ENCODE measurements around the gene TSHZ2. TPM values are rescaled to one million over a fixed set of nuclear protein-coding genes. Genes with fewer than 3 reads are reported as not detected.
"Not testable (repeated sequence)": the region's sequence is repeated elsewhere in the genome, so short reads cannot be mapped to it uniquely, and the experiment has no call there.

The TSHZ2 gene
- total RNA-seq, 1 experiment from 2014 or later = 0.07 TPM

DNA sequence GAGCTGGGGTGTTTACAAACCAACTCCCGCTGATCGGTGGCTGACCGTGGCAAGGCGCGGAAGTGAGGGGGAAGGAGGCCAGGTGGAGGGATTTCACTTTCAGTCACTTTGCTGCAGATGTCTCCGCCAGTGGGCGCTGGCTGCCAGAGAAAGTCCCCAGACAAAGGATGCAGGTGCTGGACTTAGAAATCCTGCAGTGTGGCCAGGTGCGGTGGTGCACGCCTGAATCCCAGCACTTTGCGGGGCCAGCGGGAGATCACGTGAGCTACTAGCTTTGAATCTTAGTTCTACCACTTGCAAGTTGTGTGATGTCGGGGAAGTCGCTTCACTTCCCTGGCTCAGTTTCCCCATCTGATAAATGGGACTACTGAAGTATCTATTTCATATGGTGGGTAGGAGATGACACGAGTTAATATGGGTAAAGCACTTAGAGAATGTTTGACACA lies 441.1 kb downstream of the TSHZ2 start:
- no peak overlapping the region for H2BK15ac ChIP-seq (ENCODE audit: low read depth, low read length)
- H4K8ac ChIP-seq (replicated peaks; ENCODE audit: insufficient read length, low read depth, low read length) = no peak overlapping the region
- H3K27me3 Mint-ChIP-seq (ENCODE audit: low read depth) = no peaks in the 10 kb centered on the region; the same call in 1 of the 2 replicates
- H2AFZ ChIP-seq (ENCODE audit: low read length) = no peak overlapping the region
- H3K79me1 ChIP-seq (ENCODE audit: insufficient read depth, low read depth, low read length, poor library complexity, severe bottlenecking) = no peaks in the 10 kb centered on the region
- no peaks in the 10 kb centered on the region for H3K9me3 ChIP-seq (ENCODE audit: control insufficient read depth, low read depth, low read length)
- peak overlapping the region; percentile 49 to 62 for H3K4me3 Mint-ChIP-seq
- no CpG with 5 or more reads among the region's 15 CpGs for WGBS (ENCODE audit: extremely low coverage, insufficient read length, low lambda C conversion rate)
- H3K36me3 Mint-ChIP-seq (ENCODE audit: insufficient read depth in 1 of 3, low read depth in 3 of 3) = no peaks in the 10 kb centered on the region
- H2BK20ac ChIP-seq (ENCODE audit: low read depth, low read length, poor library complexity, severe bottlenecking) = no peak overlapping the region
- no peak overlapping the region for H3T11ph ChIP-seq (ENCODE audit: low read length)
- H2AK5ac ChIP-seq (ENCODE audit: insufficient read length, low read length) = no peak overlapping the region
- no peak overlapping the region for H4K5ac ChIP-seq (ENCODE audit: insufficient read length, low read depth, low read length)
- no peak overlapping the region for H3K23ac ChIP-seq (ENCODE audit: insufficient read length, low read depth, low read length)
- H3K27ac Mint-ChIP-seq = peak overlapping the region in 2 of 3 experiments; percentile 85 to 88; a peak in 6 of 7 replicates
- H4K20me1 ChIP-seq (ENCODE audit: control insufficient read depth, insufficient read depth, insufficient read length) = no peaks in the 10 kb centered on the region
- no peak overlapping the region for H2BK12ac ChIP-seq (ENCODE audit: insufficient read length, low read depth, low read length)
- H3K23me2 ChIP-seq (ENCODE audit: insufficient read length, low read depth, low read length, poor library complexity, severe bottlenecking) = peaks cover 4% of the 10 kb centered on the region
- DNase-seq = peak; percentile 94
- no peak overlapping the region for H2BK5ac ChIP-seq (ENCODE audit: insufficient read length, low read length)
- no peak overlapping the region for H2BK120ac ChIP-seq (ENCODE audit: low read depth, low read length, poor library complexity, severe bottlenecking)
- peak overlapping the region; percentile 34; the same call in 1 of the 2 replicates for H3K14ac ChIP-seq (ENCODE audit: insufficient read depth, low read length)
- H4K91ac ChIP-seq (ENCODE audit: insufficient read length, low read depth, low read length) = no peak overlapping the region
- TF ChIP-seq, protein P1, sequence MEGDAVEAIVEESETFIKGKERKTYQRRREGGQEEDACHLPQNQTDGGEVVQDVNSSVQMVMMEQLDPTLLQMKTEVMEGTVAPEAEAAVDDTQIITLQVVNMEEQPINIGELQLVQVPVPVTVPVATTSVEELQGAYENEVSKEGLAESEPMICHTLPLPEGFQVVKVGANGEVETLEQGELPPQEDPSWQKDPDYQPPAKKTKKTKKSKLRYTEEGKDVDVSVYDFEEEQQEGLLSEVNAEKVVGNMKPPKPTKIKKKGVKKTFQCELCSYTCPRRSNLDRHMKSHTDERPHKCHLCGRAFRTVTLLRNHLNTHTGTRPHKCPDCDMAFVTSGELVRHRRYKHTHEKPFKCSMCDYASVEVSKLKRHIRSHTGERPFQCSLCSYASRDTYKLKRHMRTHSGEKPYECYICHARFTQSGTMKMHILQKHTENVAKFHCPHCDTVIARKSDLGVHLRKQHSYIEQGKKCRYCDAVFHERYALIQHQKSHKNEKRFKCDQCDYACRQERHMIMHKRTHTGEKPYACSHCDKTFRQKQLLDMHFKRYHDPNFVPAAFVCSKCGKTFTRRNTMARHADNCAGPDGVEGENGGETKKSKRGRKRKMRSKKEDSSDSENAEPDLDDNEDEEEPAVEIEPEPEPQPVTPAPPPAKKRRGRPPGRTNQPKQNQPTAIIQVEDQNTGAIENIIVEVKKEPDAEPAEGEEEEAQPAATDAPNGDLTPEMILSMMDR (conservative IDR thresholded peaks at IDR 0.05) = peak; percentile 90
- H3K4me1 Mint-ChIP-seq = peaks cover 17 to 20% of the 10 kb centered on the region in 2 experiments
- H3K9me3 Mint-ChIP-seq = no peaks in the 10 kb centered on the region
- H3K79me2 ChIP-seq (ENCODE audit: insufficient read depth, low read length) = no peaks in the 10 kb centered on the region
- peak overlapping the region; percentile 31 for H3K4me2 ChIP-seq (ENCODE audit: insufficient read depth, insufficient read length, low read length)
- H3K9ac ChIP-seq (ENCODE audit: extremely low read depth, insufficient read length, low read length) = no peak overlapping the region
- H3K18ac ChIP-seq (ENCODE audit: insufficient read length, low read depth, low read length) = no peak overlapping the region
- H3K27me3 ChIP-seq (ENCODE audit: insufficient read depth, low read length) = no peaks in the 10 kb centered on the region
- H3K27ac ChIP-seq (ENCODE audit: insufficient read length, low read depth, low read length) = no peak overlapping the region
- H3K4ac ChIP-seq (ENCODE audit: low read depth, low read length) = no peak overlapping the region
- H3K56ac ChIP-seq (ENCODE audit: insufficient read length, low read depth, low read length) = no peak overlapping the region
- peaks cover 4% of the 10 kb centered on the region for H3K4me1 ChIP-seq (ENCODE audit: insufficient read depth, low read length)

DNA sequence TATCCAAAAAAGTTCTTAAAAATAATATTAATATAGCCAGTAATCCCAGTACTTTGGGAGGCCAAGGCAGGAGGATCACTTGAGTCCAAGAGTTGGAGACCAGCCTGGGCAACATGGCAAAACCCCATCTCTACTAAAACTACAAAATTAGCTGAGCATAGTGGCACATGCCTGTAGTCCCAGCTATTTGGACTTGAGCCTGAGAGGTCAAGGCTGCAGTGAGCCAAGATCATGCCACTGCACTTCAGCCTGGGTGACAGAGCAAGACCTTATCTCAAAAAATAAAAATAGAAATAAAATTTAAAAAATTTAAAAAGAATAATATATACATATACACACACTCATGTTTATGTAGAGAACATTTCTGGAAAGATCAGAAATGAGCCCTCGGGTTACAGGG lies 441.7 kb downstream of the TSHZ2 start:
- no CpG with 5 or more reads among the region's 1 CpG for WGBS (ENCODE audit: extremely low coverage, insufficient read length, low lambda C conversion rate)
- H2BK120ac ChIP-seq (ENCODE audit: low read depth, low read length, poor library complexity, severe bottlenecking) = not testable (repeated sequence)

More for the DNA sequence above, 441.7 kb downstream of the TSHZ2 start:
- not testable (repeated sequence) for H3K14ac ChIP-seq (ENCODE audit: insufficient read depth, low read length); H3K4me3 Mint-ChIP-seq; H4K5ac ChIP-seq (ENCODE audit: insufficient read length, low read depth, low read length); H4K91ac ChIP-seq (ENCODE audit: insufficient read length, low read depth, low read length); H3K9me3 Mint-ChIP-seq; H3K9ac ChIP-seq (ENCODE audit: extremely low read depth, insufficient read length, low read length); H3K18ac ChIP-seq (ENCODE audit: insufficient read length, low read depth, low read length); H3K4me2 ChIP-seq (ENCODE audit: insufficient read depth, insufficient read length, low read length); H3K4ac ChIP-seq (ENCODE audit: low read depth, low read length); H2BK5ac ChIP-seq (ENCODE audit: insufficient read length, low read length); H2BK15ac ChIP-seq (ENCODE audit: low read depth, low read length); H3K27ac Mint-ChIP-seq; H2AK5ac ChIP-seq (ENCODE audit: insufficient read length, low read length); H3K4me1 ChIP-seq (ENCODE audit: insufficient read depth, low read length); H3K27ac ChIP-seq (ENCODE audit: insufficient read length, low read depth, low read length); H3K23me2 ChIP-seq (ENCODE audit: insufficient read length, low read depth, low read length, poor library complexity, severe bottlenecking); DNase-seq; H3K79me1 ChIP-seq (ENCODE audit: insufficient read depth, low read depth, low read length, poor library complexity, severe bottlenecking); H4K20me1 ChIP-seq (ENCODE audit: control insufficient read depth, insufficient read depth, insufficient read length); H2BK20ac ChIP-seq (ENCODE audit: low read depth, low read length, poor library complexity, severe bottlenecking); H3K79me2 ChIP-seq (ENCODE audit: insufficient read depth, low read length); H3K27me3 ChIP-seq (ENCODE audit: insufficient read depth, low read length); H3K9me3 ChIP-seq (ENCODE audit: control insufficient read depth, low read depth, low read length); H4K8ac ChIP-seq (replicated peaks; ENCODE audit: insufficient read length, low read depth, low read length); H3T11ph ChIP-seq (ENCODE audit: low read length); H3K27me3 Mint-ChIP-seq (ENCODE audit: low read depth); H3K23ac ChIP-seq (ENCODE audit: insufficient read length, low read depth, low read length); H2AFZ ChIP-seq (ENCODE audit: low read length); H3K56ac ChIP-seq (ENCODE audit: insufficient read length, low read depth, low read length); H2BK12ac ChIP-seq (ENCODE audit: insufficient read length, low read depth, low read length); H3K36me3 Mint-ChIP-seq (ENCODE audit: insufficient read depth in 1 of 3, low read depth in 3 of 3)
- H3K4me1 Mint-ChIP-seq = peaks cover 17 to 20% of the 10 kb centered on the region in 2 experiments

All from H9 (cell line).